ENCODE measurements around the gene ALDH9A1.
"Not testable (repeated sequence)": the region's sequence is repeated elsewhere in the genome, so short reads cannot be mapped to it uniquely, and the experiment has no call there.

ALDH9A1 gene

DNA sequence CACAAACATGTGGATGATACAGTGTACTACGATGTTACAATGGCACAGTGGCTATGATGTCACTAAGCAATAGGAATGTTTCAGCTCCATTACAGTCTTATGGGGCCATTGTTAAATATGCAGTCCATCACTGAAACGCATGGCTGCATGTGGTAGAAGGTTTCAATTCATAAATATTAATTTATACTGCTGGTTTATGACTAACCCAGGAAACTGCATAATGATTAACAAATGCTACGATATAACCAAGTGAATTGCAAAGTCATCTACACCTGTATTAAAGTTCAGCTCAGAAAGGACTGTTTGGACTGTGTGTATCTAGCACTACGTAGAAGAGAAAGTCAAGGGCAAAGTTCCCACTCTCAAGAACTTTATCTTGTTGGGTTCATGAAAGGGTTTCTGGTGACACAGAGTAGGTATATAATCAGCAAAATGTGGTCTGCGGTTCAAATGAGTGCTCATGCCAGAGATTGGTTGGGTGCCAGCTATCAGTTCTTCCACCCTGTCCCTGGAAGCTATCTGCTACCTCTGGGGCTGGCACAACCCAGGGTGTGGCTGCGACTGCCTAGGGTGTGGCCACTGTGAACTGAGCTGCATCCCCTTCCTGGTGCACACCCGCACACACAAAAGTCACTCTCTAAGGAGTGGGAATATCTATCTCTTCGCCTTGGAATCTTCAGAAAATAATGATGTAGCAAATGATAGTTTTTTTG is 52.6 kb downstream of the ALDH9A1 start:
- DNase-seq (ENCODE audit: low read depth in 2 of 2) = no peak

DNA sequence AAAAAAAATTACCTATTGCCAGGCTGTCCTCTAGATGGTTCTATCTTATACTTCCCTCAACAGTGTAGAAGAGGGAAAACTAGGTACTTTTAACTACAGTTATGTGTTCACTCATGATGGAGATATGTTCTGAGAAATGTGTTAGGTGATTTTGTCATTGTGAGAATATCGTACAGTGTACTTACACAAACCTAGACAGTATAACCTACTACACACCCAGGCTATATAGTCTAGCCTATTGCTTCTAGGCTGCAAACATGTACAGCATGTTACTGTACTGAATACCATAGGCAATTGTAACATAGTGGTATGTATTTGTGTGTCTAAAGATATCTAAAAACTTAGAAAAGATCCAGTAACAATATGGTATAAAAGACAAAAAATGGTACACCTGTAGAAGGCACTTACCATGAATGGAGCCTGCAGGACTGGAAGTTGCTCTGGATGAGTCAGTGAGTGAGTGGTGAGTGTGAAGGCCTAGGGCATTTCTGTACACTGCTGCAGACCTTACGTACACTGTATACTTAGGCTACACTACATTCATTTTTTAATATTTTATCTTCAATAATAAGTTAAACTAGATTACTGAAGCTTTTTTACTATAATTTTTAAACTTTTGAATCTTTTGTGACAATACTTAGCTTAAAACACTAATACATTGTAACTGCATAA is 54.2 kb downstream of the ALDH9A1 start:
- DNase-seq (ENCODE audit: low read depth in 2 of 2) = no peak

DNA sequence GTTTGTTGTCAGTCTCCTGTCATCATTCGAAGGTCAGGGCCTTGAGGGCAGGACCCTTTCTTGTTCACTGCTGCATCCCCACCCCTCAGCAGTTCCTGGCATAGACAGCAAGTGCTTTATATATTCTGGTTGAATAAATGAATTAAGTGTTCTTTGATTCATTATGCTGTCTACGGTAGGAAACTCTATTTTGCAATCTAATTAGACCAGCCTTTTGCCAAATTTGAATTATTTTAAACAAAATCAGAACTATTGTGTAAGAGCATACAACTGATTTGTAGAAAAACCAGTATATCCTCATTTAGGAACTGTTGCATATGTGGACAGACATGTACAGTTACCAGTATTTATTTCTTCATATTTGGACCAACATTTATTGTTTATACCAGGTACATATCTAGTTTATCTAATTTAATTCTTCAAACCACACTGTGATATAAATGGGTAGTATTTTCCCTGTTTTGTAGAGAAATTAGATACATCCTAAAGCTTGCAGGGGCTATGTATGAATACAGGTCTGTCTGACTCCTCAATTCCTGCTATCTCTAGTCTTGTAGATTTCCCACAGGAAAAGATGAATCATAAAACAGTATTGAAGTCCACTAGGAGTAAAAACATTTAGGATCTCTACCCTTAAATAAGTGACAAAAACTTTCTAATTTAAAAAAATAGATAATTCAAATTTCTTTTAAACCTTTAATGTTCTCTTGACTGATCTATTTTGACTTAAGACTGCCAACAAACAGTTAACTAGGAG is 57.0 kb downstream of the ALDH9A1 start:
- DNase-seq (ENCODE audit: low read depth in 2 of 2) = no peak

DNA sequence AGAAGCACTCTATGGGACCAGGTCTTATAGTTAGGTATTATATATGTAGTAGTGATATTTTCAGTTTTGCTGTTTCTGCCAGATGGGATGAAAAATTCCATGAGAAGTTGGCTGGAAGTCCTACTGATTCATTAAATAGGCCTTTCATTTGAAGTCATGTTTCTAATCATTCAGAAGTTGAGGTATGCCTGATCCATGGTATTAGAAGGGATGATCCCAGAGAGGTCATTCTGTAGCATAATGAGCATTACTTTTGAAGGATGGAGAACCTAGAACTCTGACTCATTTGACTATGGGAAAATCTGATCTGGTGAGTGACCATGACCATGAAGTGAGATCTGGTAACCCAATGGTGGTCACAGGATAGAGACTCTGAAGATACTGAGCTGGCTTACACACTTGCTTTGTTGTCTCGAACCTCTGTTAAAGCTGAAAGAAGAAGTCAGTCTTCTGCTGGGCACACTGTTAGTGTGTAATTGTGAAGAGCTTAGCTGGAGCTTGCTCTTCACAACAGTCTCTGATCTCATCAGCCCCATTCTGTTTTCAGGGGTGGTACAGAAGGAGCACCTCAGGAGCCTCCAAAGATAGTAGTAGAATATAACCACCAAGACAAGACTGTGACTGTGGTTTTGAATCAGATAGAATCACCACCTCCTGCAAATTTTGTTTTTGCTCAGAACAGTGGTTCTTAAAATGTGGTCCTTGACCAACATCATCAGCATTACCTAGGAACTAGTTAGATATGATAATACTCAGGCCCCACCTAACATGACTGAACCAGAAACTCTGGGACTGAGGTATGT is 58.3 kb downstream of the ALDH9A1 start:
- DNase-seq (ENCODE audit: low read depth in 2 of 2) = no peak

DNA sequence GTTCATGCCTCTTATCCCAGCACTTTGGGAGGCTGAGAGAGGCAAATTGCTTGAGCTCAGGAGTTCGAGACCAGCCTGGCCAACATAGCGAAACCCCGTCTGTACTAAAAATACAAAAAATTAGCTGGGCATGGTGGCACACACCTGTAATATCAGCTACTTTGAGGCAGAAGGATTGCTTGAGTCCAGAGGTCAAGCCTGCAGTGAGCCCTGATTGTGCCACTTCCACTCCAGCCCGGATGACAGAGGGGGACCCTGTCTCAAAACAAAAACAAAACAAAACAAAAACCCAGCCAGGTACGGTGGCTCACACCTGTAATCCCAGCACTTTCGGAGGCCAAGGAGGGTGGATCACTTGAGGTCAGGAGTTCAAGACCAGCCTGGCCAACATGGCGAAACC is 60.2 kb downstream of the ALDH9A1 start:
- not testable (repeated sequence) for DNase-seq (ENCODE audit: low read depth in 2 of 2)

DNA sequence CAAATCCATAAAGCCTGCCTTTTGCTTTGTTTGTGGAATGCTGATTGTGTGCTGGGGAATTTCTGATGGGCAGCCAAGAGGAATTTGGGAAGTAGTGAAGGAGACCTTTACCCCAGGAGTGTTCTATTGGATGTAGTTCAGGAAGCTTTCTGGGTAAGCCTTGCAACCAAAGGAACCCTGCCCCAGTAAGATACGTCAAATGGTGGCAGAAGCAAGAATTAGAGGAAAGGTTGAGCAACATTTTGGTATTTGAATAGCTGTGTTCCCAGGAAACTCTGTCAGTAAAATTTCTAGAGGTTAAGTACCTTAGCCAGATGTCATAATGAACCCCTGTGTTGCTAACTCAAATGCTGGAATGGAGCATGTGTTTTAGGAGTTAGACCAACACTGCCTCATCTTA is 60.9 kb downstream of the ALDH9A1 start:
- no peak for DNase-seq (ENCODE audit: low read depth in 2 of 2)

DNA sequence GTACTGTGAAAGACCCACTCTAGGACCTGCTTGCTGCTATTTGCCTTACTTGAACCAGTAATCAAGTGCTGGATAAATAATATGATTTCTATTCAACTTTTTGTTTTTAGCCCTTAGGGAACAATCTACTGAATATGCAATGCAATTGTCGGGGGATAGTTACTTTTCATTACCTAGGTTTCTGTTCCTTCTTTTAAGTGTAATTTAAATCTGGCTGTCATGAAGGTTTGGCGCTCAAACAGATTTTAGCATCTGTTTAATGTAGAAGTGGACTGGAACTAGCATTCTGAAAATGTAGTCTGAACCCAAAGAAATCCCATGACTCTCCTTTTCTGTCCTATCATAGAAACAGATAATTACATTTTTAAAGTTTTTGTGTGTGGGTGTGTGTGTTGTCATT is 62.5 kb downstream of the ALDH9A1 start:
- no peak for DNase-seq (ENCODE audit: low read depth in 2 of 2)

DNA sequence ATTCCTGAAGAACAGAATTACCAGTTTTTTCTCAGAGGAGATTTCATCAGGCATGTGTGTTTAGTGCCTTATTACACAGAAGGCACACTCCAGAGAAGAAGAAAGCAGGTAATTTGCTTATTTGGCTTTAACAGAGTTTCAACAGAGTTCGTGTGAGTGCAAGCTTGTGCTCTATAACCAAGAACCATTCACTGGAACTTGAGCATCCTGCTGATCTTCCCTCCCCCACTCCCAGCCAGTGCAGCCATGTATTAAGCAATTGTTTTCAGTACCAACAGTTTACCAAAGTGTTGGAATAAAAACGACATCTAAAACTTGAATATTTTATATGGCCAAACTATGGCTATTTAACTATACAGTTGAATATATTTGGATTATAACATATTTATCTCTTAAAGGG is 63.0 kb downstream of the ALDH9A1 start:
- no peak for DNase-seq (ENCODE audit: low read depth in 2 of 2)

DNA sequence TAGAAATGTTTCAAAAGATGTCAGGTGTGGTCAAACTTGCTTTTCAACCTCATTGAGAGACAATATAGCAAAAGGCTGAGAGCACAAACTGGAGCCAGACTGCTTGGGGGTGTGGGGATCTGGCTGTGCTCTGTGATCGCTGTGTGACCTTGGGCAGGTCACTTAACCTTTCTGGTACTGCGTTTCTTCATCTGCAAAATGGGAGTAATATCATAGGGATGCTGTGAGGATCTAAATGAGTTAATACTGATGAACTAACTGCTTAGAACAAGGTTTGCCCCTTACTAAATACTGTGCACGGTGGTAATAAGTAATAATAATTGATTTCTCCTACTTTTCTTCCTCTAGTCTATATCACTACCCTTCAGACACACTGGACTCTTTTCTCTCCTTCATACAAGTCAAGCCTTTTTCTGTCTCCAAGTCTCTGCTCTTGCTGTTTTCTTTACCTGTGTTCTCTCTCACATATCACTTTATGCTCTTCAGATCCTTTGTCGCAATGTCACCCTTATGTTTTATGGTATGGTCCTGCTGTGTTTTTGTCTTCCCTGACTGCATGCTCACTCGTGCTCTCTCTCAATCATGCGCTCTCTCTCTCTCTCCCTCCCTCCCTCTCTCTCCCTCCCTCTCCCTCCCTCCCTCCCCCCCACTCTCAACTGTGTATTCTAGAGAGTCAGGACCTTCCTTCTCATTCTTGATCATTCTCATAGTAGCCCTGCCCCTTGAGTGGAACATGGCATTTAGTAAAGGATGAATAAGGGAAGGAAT is 64.0 kb downstream of the ALDH9A1 start:
- DNase-seq (ENCODE audit: low read depth in 2 of 2) = no peak

DNA sequence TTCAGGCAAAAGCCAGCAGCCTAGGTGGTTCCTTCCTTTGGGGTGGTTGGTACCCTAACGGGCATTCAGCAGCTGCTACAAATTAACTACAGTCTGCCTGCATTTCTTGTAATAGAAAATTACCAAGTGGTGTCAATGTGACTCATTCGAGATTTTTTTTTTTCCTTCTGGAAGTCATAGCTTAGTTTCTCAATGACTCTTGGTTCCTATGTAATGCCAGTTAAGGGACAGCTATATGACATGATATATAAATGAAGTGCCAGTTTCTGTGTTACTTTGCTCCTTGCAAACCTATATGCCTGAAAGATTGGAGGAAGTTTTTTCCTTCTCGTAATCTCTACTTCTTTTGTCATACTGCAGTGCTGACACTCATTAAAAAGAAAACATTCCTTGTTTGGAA is 64.7 kb downstream of the ALDH9A1 start:
- no peak for DNase-seq (ENCODE audit: low read depth in 2 of 2)

DNA sequence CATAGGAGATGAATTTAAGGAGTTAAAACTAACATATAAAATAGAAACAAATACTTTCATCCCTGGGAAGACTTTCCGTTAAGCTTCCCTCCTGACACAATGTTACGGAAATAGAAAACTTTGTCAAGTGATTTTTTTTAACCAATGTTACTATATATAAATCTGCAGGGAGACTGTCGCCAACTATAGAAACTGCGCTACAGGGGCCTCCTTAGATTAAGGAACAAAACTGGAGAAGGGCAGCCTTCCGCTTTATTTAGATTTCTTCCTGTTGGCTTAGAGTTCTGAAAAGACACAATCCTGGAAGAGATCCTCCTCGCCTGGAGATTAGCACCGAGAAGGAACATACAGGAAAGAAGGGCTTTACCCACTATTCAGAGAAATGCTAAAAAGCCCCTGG is 65.9 kb downstream of the ALDH9A1 start:
- DNase-seq (ENCODE audit: low read depth in 2 of 2) = no peak

DNA sequence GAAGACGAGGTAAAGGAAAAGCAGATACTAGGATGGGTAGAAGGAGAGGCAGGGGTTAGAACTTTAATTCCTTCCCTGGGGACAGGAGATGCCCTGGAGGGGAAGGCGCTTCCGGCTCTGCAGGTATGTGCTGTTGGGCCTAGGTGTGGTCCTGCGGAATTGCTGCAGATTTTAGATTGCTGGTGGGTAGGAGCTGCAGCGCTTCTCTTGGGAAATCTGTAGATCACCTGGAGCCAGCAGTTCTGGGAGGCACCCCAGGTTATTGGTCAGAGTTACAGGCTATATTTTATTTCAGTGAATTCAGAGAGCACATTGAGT is 66.3 kb downstream of the ALDH9A1 start:
- DNase-seq (ENCODE audit: low read depth in 2 of 2) = no peak

DNA sequence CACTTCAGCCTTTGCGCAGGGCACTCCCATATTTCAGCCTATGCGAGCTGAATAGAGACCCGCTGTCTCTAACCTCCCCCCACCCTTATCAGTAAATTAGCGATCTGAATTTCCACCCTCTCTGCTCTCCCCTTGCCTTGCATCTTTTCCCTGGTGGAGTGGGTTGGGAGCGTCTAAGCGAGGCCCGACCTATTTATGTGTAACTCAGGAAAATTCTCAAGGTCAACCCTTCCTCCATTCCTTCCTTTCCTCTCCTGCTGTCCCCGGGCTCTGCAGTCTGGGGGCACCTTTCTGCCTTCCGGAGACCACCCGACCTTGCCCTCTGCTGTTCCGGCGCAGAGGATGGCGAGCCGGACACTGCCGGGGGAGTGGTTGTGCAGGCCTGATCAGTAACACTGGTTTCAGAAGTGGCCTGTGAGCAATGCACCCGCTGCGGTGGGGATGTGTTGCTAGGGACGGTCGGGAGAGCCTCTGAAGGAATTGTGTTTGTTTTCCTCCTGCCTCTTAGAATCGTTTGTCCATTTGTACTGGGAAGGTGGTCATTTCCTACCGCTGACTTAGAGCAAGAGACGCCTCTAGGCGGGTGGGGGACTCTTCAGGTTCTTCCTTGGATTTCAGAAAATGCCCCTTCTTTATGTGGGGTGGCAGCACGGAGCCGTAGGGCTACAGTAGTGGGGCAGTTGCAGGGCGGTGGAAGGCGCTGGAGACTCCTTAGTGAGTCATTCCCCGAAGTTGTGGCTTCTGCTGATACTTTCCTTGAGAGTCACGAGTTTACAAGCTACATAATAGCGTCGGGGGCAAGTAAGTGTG is 66.8 kb downstream of the ALDH9A1 start:
- DNase-seq (ENCODE audit: low read depth in 2 of 2) = peak in 1 of 2 donors; percentile 24

DNA sequence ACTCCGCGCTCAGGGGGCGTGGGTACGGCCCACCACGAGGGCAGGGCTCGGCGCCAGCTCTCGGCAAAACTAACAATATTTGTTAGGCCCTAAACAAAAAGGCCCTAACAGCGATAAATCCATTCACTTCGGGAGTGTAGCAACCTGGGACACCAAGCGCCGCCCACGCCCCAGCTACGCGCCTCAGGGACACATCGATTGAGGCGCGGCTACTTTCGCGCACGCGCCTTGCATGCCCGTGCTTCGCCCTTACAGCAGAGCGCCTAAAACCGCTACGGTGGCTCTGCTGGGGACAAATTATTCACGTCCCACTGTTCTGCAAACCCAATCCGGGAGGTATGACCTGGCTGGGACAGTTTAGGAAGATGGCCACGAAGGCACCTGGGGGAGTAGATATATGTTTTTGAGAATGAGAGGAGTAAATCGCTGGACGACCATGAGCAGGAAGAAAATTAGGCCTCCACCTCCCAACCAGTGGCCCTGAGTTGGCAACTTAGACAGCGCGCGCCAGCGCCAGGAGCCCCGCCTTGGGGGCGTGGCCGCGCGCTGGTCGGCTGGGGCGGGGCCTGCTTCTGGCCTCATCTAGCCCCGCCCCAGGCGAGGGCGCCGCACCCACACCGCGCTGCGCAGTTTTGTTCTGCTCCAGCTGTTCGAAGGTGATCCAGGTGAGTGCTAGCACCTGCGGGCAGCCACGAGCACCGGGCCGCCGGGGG is 67.6 kb downstream of the ALDH9A1 start, which contains the start of gene MGST3:
TSS of gene MGST3 (plus strand) at position 606 of the 713 bp plus-strand sequence. CDS start 18,614 bp downstream, outside the sequence.
- DNase-seq (ENCODE audit: low read depth in 2 of 2) = peak; percentile 92 to 95

DNA sequence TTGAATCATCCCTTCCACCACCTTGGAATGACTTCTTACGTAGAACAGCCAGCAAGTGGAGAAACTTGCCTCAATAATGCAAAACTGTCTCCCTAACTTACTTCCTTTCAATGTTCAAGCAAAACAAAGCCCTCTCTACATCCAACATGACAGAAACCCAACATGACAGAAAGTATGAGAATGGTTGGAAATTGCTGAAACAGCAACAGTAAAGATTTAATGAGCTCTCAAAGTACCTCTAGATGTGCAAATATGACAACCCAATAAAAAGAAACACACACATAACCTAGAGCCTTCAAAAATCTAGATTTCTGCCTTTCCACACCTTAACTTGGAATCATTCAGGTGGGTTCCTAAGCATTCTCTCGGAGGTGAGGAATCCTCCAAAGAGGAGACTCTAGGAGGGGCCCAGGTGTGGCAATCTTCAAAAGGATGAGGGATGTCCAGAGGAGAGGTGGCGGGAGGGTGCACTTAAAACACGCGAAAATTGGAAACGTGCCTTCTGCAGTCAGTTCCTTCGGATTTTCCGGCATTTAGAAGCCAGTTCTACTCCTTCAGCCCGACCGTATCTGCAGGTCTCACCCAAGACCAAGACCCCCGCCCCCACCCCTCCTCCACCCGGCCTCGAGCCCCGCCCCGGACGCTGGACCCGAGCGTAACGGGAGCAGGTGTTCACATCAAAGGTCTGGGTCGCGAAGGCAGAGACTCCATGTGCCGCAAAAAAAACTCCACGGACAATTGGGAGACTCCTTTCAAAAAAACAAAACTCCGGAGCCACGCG is 68.3 kb downstream of the ALDH9A1 start:
- DNase-seq (ENCODE audit: low read depth in 2 of 2) = no peak

DNA sequence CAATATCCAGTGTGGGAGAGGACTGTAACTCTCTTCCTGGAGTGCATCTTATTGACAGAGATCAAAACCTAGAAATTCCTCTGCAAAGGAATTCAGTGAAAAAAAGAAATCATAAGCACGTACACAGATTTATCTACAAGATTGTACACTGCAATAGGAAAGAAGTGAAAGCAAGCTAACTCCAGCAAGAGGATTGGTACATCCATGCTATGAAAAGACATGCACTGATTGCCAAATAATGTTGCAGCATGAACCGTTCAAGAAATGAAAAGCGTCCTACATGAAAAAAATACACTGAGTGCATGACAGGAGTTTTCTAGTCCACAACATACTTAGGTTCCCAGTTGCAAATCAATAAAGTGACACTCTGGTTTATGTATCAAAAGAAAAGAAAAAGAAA is 69.2 kb downstream of the ALDH9A1 start:
- no peak for DNase-seq (ENCODE audit: low read depth in 2 of 2)

DNA sequence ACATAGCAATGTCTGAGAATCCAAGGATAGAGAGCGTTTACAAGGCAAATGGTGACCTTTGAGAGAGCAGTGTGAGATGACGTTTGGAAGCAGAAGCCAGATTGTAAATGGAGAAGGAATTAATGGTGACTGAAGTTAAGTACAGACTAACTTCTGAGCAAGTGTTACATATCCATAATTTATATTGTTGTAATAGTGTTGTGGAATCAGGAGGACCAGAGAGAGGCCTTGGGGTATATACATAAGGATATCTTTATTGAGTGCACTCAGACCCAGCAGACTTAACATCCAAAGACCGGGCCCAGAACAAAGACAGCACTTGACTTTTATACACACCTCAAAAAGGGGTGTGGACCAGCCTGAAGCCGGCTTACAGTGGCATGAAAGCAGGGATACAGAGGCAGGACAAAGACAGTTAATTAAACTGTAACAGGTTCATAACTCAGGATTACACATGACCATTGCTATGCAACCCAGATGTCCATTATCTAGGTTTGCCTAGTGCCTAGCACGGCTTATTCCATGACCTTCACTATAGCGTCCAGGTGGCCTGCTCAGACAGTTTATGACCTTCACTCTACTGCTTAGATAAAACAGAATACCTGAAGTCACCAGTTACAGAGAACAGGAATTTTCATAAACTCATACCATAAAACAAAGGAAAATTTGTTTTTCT is 70.1 kb downstream of the ALDH9A1 start:
- DNase-seq (ENCODE audit: low read depth in 2 of 2) = no peak

DNA sequence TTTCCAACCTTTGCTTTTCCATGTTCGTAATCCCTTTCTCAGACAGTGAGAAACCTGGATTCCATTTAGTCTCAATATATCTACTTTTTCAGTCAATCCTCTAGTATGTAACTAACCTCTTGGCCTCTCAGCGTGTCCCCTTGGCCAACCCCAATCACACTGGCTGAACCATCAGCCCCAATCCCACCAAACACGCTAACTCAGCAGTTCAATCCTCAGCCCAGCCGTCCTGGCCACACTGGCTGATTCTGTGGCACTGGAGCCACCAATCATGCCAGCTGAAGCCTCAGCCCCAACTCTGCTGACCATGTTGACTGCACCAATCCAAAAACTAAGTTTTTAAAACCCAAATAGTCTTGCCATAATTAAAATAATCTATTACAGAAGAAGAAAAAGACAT is 73.9 kb downstream of the ALDH9A1 start:
- no peak for DNase-seq (ENCODE audit: low read depth in 2 of 2)
